GM12872 (cell line): ENCODE results near the gene PLEKHA8.

Source experiments
- CTCF ChIP-seq: IDR thresholded peaks from 3 replicates; pipeline ENCODE4 v1.5.1; 2011; ENCODE audit warnings: low read depth, mild to moderate bottlenecking, low read length, moderate library complexity; ENCODE audit not compliant: insufficient read depth

PLEKHA8 gene

GRCh38 chr7:30143748-30144251 is 115.6 kb downstream of the PLEKHA8 start:
- no peak for TF ChIP-seq CTCF

GRCh38 chr7:30144657-30145306 is 116.6 kb downstream of the PLEKHA8 start:
- TF ChIP-seq CTCF, result no peak

- TF ChIP-seq CTCF, result no peak
Measured at GRCh38 chr7:30145426-30145970, 117.3 kb downstream of the PLEKHA8 start.

- no peak for TF ChIP-seq CTCF
Measured at GRCh38 chr7:30146127-30146612, 118.0 kb downstream of the PLEKHA8 start.

GRCh38 chr7:30147223-30147622 is 119.0 kb downstream of the PLEKHA8 start:
- no peak for TF ChIP-seq CTCF

GRCh38 chr7:30147785-30148184 is 119.6 kb downstream of the PLEKHA8 start:
- no peak for TF ChIP-seq CTCF

- no peak for TF ChIP-seq CTCF
Measured at GRCh38 chr7:30148426-30148825, 120.2 kb downstream of the PLEKHA8 start.
